ENCODE results near the gene DCC.

GRCh38 chr18:53408271-53408670, 1068.3 kb downstream of the DCC start:
- TF ChIP-seq CTCF (conservative IDR thresholded peaks at IDR 0.05), result no peak
- no peak for TF ChIP-seq ZFX (IDR thresholded peaks at IDR 0.05)

Measured in C4-2B (cell line).